Heart right ventricle (tissue), 16 donors: ENCODE results near the gene DYNC1I1. TPM values are rescaled to one million over a fixed set of nuclear protein-coding genes. Genes with fewer than 3 reads are reported as not detected.

ENCODE experiments used
- ATAC-seq, 8 donors: fragments of 200-7000 bp; cut with Tn5 transposase; one replicate each; pipeline ENCODE4 v1.9.1; 2020; ENCODE audit warnings: mild to moderate bottlenecking in 8 of 8, moderate library complexity in 8 of 8, moderate number of reproducible peaks in 1 of 8
- DNase-seq, 2 donors: peaks; one replicate each; pipeline ENCODE4 v3.0.0-alpha.2; 2020
- H3K27ac ChIP-seq, 10 donors: fragments of 200-600 bp; sonication (generic) in 2 of 10; one replicate each; pipeline versions ENCODE4 v1.5.0 to v1.8.0; 2020 to 2022; ENCODE audit warnings: mild to moderate bottlenecking in 3 of 10
- H3K27me3 ChIP-seq, 7 donors: fragments of 200-600 bp; one replicate each; pipeline ENCODE4 v1.8.0; 2021 to 2022; ENCODE audit warnings: mild to moderate bottlenecking in 2 of 7
- H3K36me3 ChIP-seq, 9 donors: fragments of 200-600 bp; sonication (generic) in 1 of 9; one replicate each; pipeline versions ENCODE4 v1.5.0 to v1.8.0; 2020 to 2022; ENCODE audit warnings: mild to moderate bottlenecking in 2 of 9
- H3K4me1 ChIP-seq, 9 donors: fragments of 200-600 bp; sonication (generic) in 1 of 9; one replicate each; pipeline versions ENCODE4 v1.5.0 to v1.8.0; 2020 to 2022; ENCODE audit warnings: mild to moderate bottlenecking in 4 of 9
- H3K4me3 ChIP-seq, 10 donors: fragments of 200-600 bp; sonication (generic) in 2 of 10; one replicate each; pipeline versions ENCODE4 v1.5.0 to v1.8.0; 2020 to 2022; ENCODE audit warnings: mild to moderate bottlenecking in 7 of 10, moderate library complexity in 2 of 10
- H3K9me3 ChIP-seq, 11 donors: fragments of 200-600 bp in 10 of 11; sonication (generic) in 2 of 11; one replicate each; pipeline versions ENCODE4 v1.5.0 to v1.8.0; 2013 to 2022; ENCODE audit warnings: mild to moderate bottlenecking in 2 of 11, control low read depth in 1 of 11, moderate library complexity in 1 of 11
- WGBS, 2 donors: extraction: QIAGEN DNeasy Blood & Tissue Kit; methylation state at CpG; one replicate each; pipeline ENCODE4 v1.1.7; 2013; ENCODE audit warnings: inconsistent platforms in 1 of 2; 5-methylcytosine and 5-hydroxymethylcytosine counted together
- intact Hi-C, 10 donors: fragments of 100-400 bp; cut with DNase I; formaldehyde crosslinking; loops; one replicate each; pipeline versions ENCODE4 v1.11.1 to v1.14.2; 2022
- polyA plus RNA-seq, 2 donors: library from polyadenylated mRNA; stranded (reverse); fragments of 200-250 nt; gene quantifications; one replicate each; pipeline ENCODE4 v1.2.3, GENCODE V29; 2013
- total RNA-seq, 10 donors: library from RNA; stranded (reverse); fragmentation: NEBNext Ultra II Directional in 3 of 10; extraction: Animal tissue kit (Norgen Biotek cat#: 25700) in 3 of 10; gene quantifications; one replicate each; pipeline versions ENCODE4 v1.2.1 to v1.2.4, GENCODE V29; 2021 to 2023
- TF ChIP-seq, protein P1 (sequence below), 9 donors: fragments of 200-600 bp; sonication (generic) in 2 of 9; IDR thresholded peaks; one replicate each; pipeline versions ENCODE4 v1.5.0 to v1.8.0; 2021 to 2022; ENCODE audit warnings: antibody characterized with exemption in 9 of 9, mild to moderate bottlenecking in 5 of 9, moderate library complexity in 1 of 9
- donor health status: Arrhythmogenic right ventricular cardiomyopathy.
- donor health status: ischemic (EF 13 %, LVEDD 7.1; RV severe dilation, severe dysfunction).
- donor health status: healthy with polysubstance abuse.
- donor health status: DM: no; HTN: yes; CAD: no.
- donor health status: DM: no; HTN: no; CAD: no.
- donor health status: ischemic (EF 25% LVEDD 6.9; RV normal size, moderate dysfunction).
- donor health status: ischemic (EF 25% LVEDD 5.7; RV mildly dilated, moderate dysfunction).
- donor health status: healthy.
- donor health status: DM: yes; HTN: yes; CAD: no.
- donor health status: Ischemic cardiomyopathy.
- donor health status: ischemic (EF 35%, LVEDD 5.7; RV mildly dilated, moderate dysfunction).
- donor health status: nonischemic (EF 11% LVEDD 7.7; RV severe dilation, severe dysfunction).
- donor health status: DM: yes; HTN: yes; CAD: no.
- donor health status: PGD.
- donor health status: ischemic (EF 29% LVEDD 5.4; RV normal size, mild dysfunction).
- donor health status: nonischemic (EF 23%, LVEDD 6.1; RV moderate dilation, normal function).

Gene DYNC1I1
- total and polyA plus RNA-seq, 12 donors = 6.4 to 43.4 (median 35.6) TPM

DNA sequence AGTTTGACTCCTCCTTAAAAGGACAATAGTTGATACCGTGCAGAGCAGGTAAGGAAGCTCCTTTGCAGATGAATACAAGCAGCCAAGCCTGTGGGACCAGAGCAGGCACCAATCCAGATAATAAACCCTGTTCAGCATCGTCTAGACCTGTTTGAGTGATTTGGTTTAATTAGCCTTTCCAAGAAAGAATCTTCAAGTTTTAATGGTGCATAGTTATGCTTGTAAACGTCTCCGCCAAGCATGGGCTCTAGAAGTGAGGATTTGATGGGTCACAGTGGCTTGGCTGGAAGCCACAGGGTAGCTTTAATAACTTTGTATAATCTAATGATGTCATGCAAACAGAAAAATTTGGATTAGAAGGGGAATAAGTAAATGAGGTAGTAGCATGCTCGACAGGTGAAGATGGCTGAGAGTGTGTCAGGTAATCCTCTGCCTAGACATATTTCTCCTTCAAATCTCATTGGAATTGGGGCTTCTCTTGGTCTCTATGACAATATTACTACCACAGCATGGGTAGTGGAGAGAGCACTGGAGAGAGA is 188.4 kb downstream of the DYNC1I1 start:
- no peak overlapping the region for H3K4me3 ChIP-seq
- no peaks in the 10 kb centered on the region for H3K27me3 ChIP-seq
- H3K4me1 ChIP-seq = no peaks in the 10 kb centered on the region
- peaks cover 0 to 4% (median 0%) of the 10 kb centered on the region in 11 donors for H3K9me3 ChIP-seq
- no peak overlapping the region for H3K27ac ChIP-seq
- DNase-seq = no peak
- intact Hi-C loops = no loop called here
- H3K36me3 ChIP-seq = no peaks in the 10 kb centered on the region
- TF ChIP-seq, protein P1, sequence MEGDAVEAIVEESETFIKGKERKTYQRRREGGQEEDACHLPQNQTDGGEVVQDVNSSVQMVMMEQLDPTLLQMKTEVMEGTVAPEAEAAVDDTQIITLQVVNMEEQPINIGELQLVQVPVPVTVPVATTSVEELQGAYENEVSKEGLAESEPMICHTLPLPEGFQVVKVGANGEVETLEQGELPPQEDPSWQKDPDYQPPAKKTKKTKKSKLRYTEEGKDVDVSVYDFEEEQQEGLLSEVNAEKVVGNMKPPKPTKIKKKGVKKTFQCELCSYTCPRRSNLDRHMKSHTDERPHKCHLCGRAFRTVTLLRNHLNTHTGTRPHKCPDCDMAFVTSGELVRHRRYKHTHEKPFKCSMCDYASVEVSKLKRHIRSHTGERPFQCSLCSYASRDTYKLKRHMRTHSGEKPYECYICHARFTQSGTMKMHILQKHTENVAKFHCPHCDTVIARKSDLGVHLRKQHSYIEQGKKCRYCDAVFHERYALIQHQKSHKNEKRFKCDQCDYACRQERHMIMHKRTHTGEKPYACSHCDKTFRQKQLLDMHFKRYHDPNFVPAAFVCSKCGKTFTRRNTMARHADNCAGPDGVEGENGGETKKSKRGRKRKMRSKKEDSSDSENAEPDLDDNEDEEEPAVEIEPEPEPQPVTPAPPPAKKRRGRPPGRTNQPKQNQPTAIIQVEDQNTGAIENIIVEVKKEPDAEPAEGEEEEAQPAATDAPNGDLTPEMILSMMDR (IDR thresholded peaks at IDR 0.05) = no peak
- no peak for ATAC-seq
- 82 to 85% methylated on average over 5 of the region's 5 CpGs for WGBS, 2 donors

DNA sequence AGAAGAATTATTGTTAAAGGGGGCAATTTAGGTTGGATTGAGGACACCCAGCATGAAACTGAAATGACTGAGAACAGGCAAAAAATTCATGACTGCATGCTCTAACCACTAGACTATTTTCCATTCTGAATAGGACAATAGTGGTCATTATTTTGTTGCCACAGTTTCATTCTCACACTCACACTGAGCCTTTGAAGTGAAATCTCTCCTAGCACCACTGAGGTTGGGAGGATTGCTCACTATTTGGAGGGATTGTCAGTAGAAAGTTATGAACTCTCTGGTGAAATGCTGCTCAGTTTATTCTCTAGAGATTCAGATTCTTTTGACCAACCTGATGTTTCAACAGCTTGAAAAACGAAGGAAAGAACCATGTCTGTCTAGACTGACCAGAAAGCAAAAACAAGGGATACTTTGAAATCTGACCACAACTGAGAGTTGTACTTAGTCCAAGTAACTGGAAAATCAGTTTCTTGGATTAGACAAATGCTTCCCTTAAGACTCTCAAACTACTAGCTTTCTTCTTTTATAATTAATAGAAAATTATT is 191.2 kb downstream of the DYNC1I1 start:
- Histone ChIP-seq H3K36me3 (no peaks in the 10 kb centered on the region), H3K27ac (no peak overlapping the region), H3K27me3 (no peaks in the 10 kb centered on the region), H3K4me1 (no peaks in the 10 kb centered on the region), H3K4me3 (no peak overlapping the region), H3K9me3 (peaks cover 0 to 4% (median 0%) of the 10 kb centered on the region in 11 donors)
- no peak for DNase-seq
- ATAC-seq = no peak
- TF ChIP-seq, protein P1 (IDR thresholded peaks at IDR 0.05) = no peak
- intact Hi-C loops = no loop called here
- 39% methylated on average over 1 of the region's 1 CpG for WGBS, 2 donors

DNA sequence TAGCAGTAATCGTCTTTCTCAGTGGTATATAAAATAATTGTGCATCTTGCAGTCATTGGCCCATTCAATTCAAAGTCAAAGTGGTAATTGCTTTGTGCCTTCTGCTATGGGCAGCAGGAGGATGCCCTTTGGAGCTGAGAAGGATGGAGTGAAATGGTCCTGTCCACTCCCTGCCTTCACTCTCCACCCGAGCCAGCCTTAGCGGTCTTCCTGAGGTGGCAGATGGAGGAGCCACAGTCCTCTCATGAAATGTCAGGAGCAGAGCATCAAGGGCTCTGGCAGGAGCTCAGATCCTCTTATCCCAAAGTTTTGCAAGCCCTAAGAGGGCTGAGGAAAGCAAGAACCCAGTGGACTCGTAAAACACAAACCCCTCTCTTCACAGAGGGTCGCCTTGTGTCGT is 199.4 kb downstream of the DYNC1I1 start:
- 88 to 89% methylated on average over 6 of the region's 6 CpGs for WGBS, 2 donors
- intact Hi-C loops = no loop called here
- Histone ChIP-seq H3K27ac (no peak overlapping the region), H3K4me1 (peaks cover 0 to 9% (median 0%) of the 10 kb centered on the region in 9 donors), H3K27me3 (no peaks in the 10 kb centered on the region), H3K4me3 (no peak overlapping the region), H3K36me3 (no peaks in the 10 kb centered on the region), H3K9me3 (no peaks in the 10 kb centered on the region)
- DNase-seq (no peak), ATAC-seq (peak in 1 of 8 donors; percentile 33)
- TF ChIP-seq, protein P1 (IDR thresholded peaks at IDR 0.05) = no peak

DNA sequence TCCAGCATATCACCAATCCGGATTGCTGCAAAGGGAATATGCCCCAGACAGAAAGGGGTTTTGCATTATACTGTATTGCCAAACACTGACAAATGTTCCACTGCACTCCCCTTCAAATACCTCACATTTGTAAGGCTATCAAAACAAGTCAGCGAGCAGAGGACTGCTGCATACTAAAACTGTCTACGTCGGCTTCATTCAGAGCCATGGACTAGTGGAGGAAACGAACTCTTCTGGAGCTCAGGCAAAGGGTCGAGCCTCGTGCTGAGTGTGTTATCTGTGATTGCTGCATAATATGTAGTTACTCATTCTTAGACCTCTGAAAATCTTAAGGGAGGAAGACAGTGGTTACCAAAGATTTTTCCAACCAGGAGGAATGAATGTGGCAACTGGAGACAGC is 200.2 kb downstream of the DYNC1I1 start:
- TF ChIP-seq, protein P1 (IDR thresholded peaks at IDR 0.05) = no peak
- ATAC-seq = peak in 2 of 8 donors; percentile 18 to 37
- intact Hi-C loops = no loop called here
- WGBS, 2 donors = 37 to 45% methylated on average over 7 of the region's 7 CpGs
- H3K4me3 ChIP-seq = no peak overlapping the region
- H3K36me3 ChIP-seq = no peaks in the 10 kb centered on the region
- no peaks in the 10 kb centered on the region for H3K27me3 ChIP-seq
- H3K9me3 ChIP-seq = no peaks in the 10 kb centered on the region
- peak overlapping the region in 1 of 10 donors; percentile 6 for H3K27ac ChIP-seq
- no peak for DNase-seq
- H3K4me1 ChIP-seq = peaks cover 0 to 9% (median 0%) of the 10 kb centered on the region in 9 donors
